Keratinocyte (primary cell): ENCODE data around the gene CCDC82. TPM values are rescaled to one million over a fixed set of nuclear protein-coding genes. Genes with fewer than 3 reads are reported as not detected.
A peak's percentile ranks its signal among the peaks of the same experiment; 100 is the strongest.

ENCODE experiments used
- DNase-seq: peaks from one replicate; pipeline ENCODE4 v3.0.0-alpha.2; 2011; ENCODE audit warnings: low read depth, missing footprints, low spot score
- FAIRE-seq: peaks from 2 replicates; lab custom pipeline; 2011; peaks lifted over from hg19 to GRCh38; lab: Jason Lieb, UNC
- H2AFZ ChIP-seq: 2 replicates; pipeline ENCODE4 v1.6.0; 2012; ENCODE audit warnings: low read length, control low read depth, inconsistent platforms; ENCODE audit not compliant: control insufficient read depth
- H3K27ac ChIP-seq: 2 replicates; pipeline ENCODE4 v1.5.1; 2011; ENCODE audit warnings: low read length; ENCODE audit not compliant: control insufficient read depth, insufficient read depth
- H3K27me3 ChIP-seq: 3 replicates; pipeline ENCODE4 v1.6.0; 2011; ENCODE audit warnings: low read length; ENCODE audit not compliant: control insufficient read depth, insufficient read depth; ENCODE audit errors: extremely low read depth
- H3K36me3 ChIP-seq, 2 experiments: 2 replicates in 1 of 2; 3 replicates in 1 of 2; pipeline ENCODE4 v1.5.1; 2011; ENCODE audit warnings: low read length in 2 of 2, mild to moderate bottlenecking in 1 of 2; ENCODE audit not compliant: control insufficient read depth in 2 of 2, insufficient read depth in 2 of 2; ENCODE audit errors: extremely low read depth in 1 of 2
- H3K4me1 ChIP-seq: 3 replicates; pipeline ENCODE4 v1.5.1; 2011; ENCODE audit warnings: low read length; ENCODE audit not compliant: control insufficient read depth, insufficient read depth; ENCODE audit errors: extremely low read depth
- H3K4me2 ChIP-seq: 3 replicates; pipeline ENCODE4 v1.6.0; 2011; ENCODE audit warnings: low read depth, low read length; ENCODE audit not compliant: control insufficient read depth, insufficient read depth; ENCODE audit errors: extremely low read depth
- H3K4me3 ChIP-seq, 3 experiments: fragments of 200-600 bp in 1 of 3; sonication (generic) in 1 of 3; 2 replicates in 2 of 3; 3 replicates in 1 of 3; pipeline ENCODE4 v1.5.1; 2011 to 2016; ENCODE audit warnings: low read length in 3 of 3, mild to moderate bottlenecking in 3 of 3, control low read depth in 2 of 3, inconsistent platforms in 1 of 3, low read depth in 1 of 3, mixed read lengths in 1 of 3, mixed run types in 1 of 3, moderate library complexity in 1 of 3; ENCODE audit not compliant: control insufficient read depth in 2 of 3, insufficient read depth in 2 of 3; ENCODE audit errors: extremely low read depth in 1 of 3
- H3K79me2 ChIP-seq: 2 replicates; pipeline ENCODE4 v1.6.0; 2012; ENCODE audit warnings: low read length; ENCODE audit not compliant: control insufficient read depth, insufficient read depth
- H3K9ac ChIP-seq: 3 replicates; pipeline ENCODE4 v1.6.0; 2011; ENCODE audit warnings: low read length; ENCODE audit not compliant: control insufficient read depth, insufficient read depth; ENCODE audit errors: extremely low read depth
- H3K9me1 ChIP-seq: 3 replicates; pipeline ENCODE4 v1.6.0; 2011; ENCODE audit warnings: low read length; ENCODE audit not compliant: control insufficient read depth, insufficient read depth; ENCODE audit errors: extremely low read depth
- H3K9me3 ChIP-seq: 2 replicates; pipeline ENCODE4 v1.5.1; 2012; ENCODE audit warnings: low read depth, low read length; ENCODE audit not compliant: control insufficient read depth
- H4K20me1 ChIP-seq: 3 replicates; pipeline ENCODE4 v1.6.0; 2011; ENCODE audit warnings: low read length; ENCODE audit not compliant: control insufficient read depth, insufficient read depth; ENCODE audit errors: extremely low read depth
- EZH2 ChIP-seq: IDR thresholded peaks from one replicate; pipeline ENCODE4 v1.6.1; 2012; ENCODE audit warnings: inconsistent platforms, mild to moderate bottlenecking, low read length, moderate library complexity
- dilution Hi-C: fragments of 300-500 bp; cut with MboI; formaldehyde crosslinking; loops from one replicate; pipeline ENCODE4 v1.7.0; 2020; ENCODE audit warnings: low sequenced_read_pairs; ENCODE audit not compliant: extremely low pct_ligation_motif_present
- polyA plus RNA-seq, 5 experiments: library from polyadenylated mRNA; depleted of rRNA in 3 of 5; stranded (reverse) in 3 of 5; stranded (forward) in 1 of 5; unstranded in 1 of 5; fragments of >200 nt; gene quantifications; 1 replicate in 1 of 5; 2 replicates in 3 of 5; 3 replicates in 1 of 5; pipeline versions ENCODE4 v1.2.1 to v1.2.3, GENCODE V29; 2011 to 2012; ENCODE audit warnings: missing spikeins in 2 of 5, low read depth in 1 of 5, low replicate concordance in 1 of 5
- TF ChIP-seq, protein P1 (sequence below), 3 experiments: IDR thresholded peaks in 1 of 3; conservative IDR thresholded peaks in 1 of 3; optimal IDR thresholded peaks in 1 of 3; 2 replicates in 2 of 3; 3 replicates in 1 of 3; pipeline versions ENCODE3 to v1.5.1; 2011; ENCODE audit warnings: low read length in 3 of 3, mild to moderate bottlenecking in 3 of 3, moderate library complexity in 2 of 3, control low read depth in 1 of 3, inconsistent platforms in 1 of 3; ENCODE audit not compliant: insufficient read depth in 2 of 3; ENCODE audit errors: extremely low read depth in 1 of 3

The CCDC82 gene
- polyA plus RNA-seq, 1 donor (not counting 4 experiments of a cell fraction or from before 2014, with no cell fraction given), result 19.3 TPM

DNA sequence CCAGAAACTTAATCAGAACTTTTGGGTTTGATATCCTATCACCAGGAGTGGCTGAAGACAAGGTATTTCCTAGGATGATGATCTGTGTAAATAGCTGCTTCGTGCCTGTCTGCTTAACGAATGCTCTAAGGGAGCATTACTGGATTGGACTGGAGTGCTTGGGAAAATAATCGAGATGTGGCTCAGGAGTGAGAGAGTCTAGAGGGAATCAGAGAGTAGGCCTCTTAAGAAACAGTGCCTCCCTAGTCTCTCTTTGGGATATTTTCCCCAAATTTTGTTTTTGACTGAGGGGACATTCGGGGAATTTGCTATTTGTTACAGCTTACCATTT, 49.2 kb downstream of the CCDC82 start:
- Histone ChIP-seq H3K4me2 (peak overlapping the region; percentile 100), H3K27me3 (no peaks in the 10 kb centered on the region), H3K4me1 (peaks cover 48% of the 10 kb centered on the region), H3K36me3 (no peaks in the 10 kb centered on the region), H3K9me3 (no peaks in the 10 kb centered on the region), H3K9ac (peak overlapping the region; percentile 77), H3K4me3 (no peak overlapping the region), H3K27ac (no peak overlapping the region), H3K9me1 (no peaks in the 10 kb centered on the region), H3K79me2 (peaks cover 46% of the 10 kb centered on the region), H4K20me1 (no peaks in the 10 kb centered on the region), H2AFZ (no peak overlapping the region)
- DNase-seq, result no peak
- dilution Hi-C loops, result no loop called here
- TF ChIP-seq, protein P1, sequence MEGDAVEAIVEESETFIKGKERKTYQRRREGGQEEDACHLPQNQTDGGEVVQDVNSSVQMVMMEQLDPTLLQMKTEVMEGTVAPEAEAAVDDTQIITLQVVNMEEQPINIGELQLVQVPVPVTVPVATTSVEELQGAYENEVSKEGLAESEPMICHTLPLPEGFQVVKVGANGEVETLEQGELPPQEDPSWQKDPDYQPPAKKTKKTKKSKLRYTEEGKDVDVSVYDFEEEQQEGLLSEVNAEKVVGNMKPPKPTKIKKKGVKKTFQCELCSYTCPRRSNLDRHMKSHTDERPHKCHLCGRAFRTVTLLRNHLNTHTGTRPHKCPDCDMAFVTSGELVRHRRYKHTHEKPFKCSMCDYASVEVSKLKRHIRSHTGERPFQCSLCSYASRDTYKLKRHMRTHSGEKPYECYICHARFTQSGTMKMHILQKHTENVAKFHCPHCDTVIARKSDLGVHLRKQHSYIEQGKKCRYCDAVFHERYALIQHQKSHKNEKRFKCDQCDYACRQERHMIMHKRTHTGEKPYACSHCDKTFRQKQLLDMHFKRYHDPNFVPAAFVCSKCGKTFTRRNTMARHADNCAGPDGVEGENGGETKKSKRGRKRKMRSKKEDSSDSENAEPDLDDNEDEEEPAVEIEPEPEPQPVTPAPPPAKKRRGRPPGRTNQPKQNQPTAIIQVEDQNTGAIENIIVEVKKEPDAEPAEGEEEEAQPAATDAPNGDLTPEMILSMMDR (optimal IDR thresholded peaks at IDR 0.05 in 1 of 3, IDR thresholded peaks at IDR 0.05 in 1 of 3, conservative IDR thresholded peaks at IDR 0.05 in 1 of 3; ENCODE audit: extremely low read depth in 1 of 3, insufficient read depth in 2 of 3, low read length in 3 of 3), result no peak
- no peak for TF ChIP-seq EZH2
- no peak for FAIRE-seq

DNA sequence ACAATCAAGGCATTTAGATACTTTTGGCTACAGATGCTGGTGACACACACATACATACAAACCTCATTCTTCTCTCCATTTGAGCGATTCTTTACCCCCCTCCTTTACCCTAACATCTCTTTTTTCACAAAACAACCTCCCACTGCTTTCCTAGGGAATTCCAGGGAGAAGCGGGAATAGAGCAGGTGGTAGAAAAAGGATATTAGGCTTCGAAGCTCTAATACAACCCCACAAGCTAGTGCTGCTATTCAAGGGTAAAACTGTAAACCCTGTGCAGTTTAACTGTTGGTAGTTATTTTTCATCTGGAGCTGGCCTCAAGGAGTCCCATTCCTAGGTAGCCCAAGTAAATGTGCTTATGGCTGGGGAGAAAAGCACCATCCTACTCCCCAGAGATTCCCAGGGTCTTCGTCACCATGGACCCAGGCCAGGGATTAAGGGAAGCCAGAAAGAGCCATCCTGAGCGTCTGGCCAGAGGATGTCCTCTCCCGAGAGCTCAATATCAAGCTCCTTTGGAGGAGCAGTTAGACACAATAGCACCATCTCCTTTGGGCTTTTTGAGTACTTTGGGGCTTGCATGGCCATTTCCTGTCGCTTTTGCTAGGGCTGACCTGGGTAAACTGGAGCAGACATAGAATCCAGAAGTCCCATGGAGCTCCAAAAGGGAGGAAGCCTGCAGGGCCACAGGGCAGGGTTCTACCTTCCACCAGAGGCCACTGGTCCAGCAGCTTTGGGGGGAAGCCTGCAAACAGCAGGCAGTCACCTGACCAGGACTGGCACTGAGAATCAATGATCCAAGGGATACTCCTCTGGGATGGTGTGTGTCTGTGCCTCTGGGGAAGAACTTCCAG, 49.8 kb downstream of the CCDC82 start:
- peak overlapping the region in 2 of 3 experiments; percentile 50 to 51 for H3K4me3 ChIP-seq
- dilution Hi-C loops, result no loop called here
- peaks cover 48% of the 10 kb centered on the region for H3K4me1 ChIP-seq
- DNase-seq, result no peak
- no peaks in the 10 kb centered on the region for H3K9me1 ChIP-seq
- TF ChIP-seq EZH2, result no peak
- TF ChIP-seq, protein P1 (optimal IDR thresholded peaks at IDR 0.05 in 1 of 3, IDR thresholded peaks at IDR 0.05 in 1 of 3, conservative IDR thresholded peaks at IDR 0.05 in 1 of 3; ENCODE audit: extremely low read depth in 1 of 3, insufficient read depth in 2 of 3, low read length in 3 of 3), result no peak
- H3K79me2 ChIP-seq, result peaks cover 49% of the 10 kb centered on the region
- peak overlapping the region; percentile 81 for H2AFZ ChIP-seq
- H3K36me3 ChIP-seq, result no peaks in the 10 kb centered on the region
- no peak for FAIRE-seq
- H4K20me1 ChIP-seq, result no peaks in the 10 kb centered on the region
- no peaks in the 10 kb centered on the region for H3K9me3 ChIP-seq
- no peaks in the 10 kb centered on the region for H3K27me3 ChIP-seq
- H3K9ac ChIP-seq, result peak overlapping the region; percentile 73
- H3K27ac ChIP-seq, result peak overlapping the region; percentile 85
- peak overlapping the region; percentile 100 for H3K4me2 ChIP-seq
